Panc1 (cell line): Measurements from ENCODE around the gene HNRNPC. TPM values are rescaled to one million over a fixed set of nuclear protein-coding genes. Genes with fewer than 3 reads are reported as not detected.
"Not testable (repeated sequence)": the region's sequence is repeated elsewhere in the genome, so short reads cannot be mapped to it uniquely, and the experiment has no call there.

ENCODE experiments used
- ATAC-seq: fragments of 200-7000 bp; cut with Tn5 transposase; 2 replicates; pipeline ENCODE4 v1.9.1; 2020; ENCODE audit warnings: mild to moderate bottlenecking, moderate library complexity
- BruUV-seq: library from RNA; stranded (reverse); fragments of 400-500 nt; replicated peaks from 2 replicates; lab custom pipeline; 2021; lab: Mats Ljungman, UMichigan
- CTCF ChIA-PET: fragments of 300-600 bp; sonication (Branson Sonifier 250); formaldehyde crosslinking; loops from one replicate; lab custom pipeline; 2022; ENCODE audit warnings: antibody characterized with exemption; lab: Charles Lee
- POLR2A ChIA-PET: fragments of 300-600 bp; sonication (Branson Sonifier 250); formaldehyde crosslinking; loops from one replicate; lab custom pipeline; 2022; ENCODE audit warnings: antibody characterized with exemption; lab: Charles Lee
- DNase-seq: peaks from one replicate; pipeline ENCODE4 v3.0.0-alpha.2; 2010; ENCODE audit warnings: low read depth, low spot score
- H3K27ac ChIP-seq: 2 replicates; pipeline ENCODE4 v1.5.1; 2011; ENCODE audit warnings: mild to moderate bottlenecking, low read length, inconsistent platforms
- H3K27me3 ChIP-seq: fragments of 200-500 bp; sonication (Bioruptor generic); 2 replicates; pipeline ENCODE4 v1.6.0; 2014; ENCODE audit warnings: low read length, inconsistent platforms; ENCODE audit not compliant: control insufficient read depth, insufficient read depth
- H3K36me3 ChIP-seq: fragments of 200-500 bp; sonication (Bioruptor generic); 2 replicates; pipeline ENCODE4 v1.5.1; 2014; ENCODE audit warnings: inconsistent platforms, mild to moderate bottlenecking, low read length, moderate library complexity; ENCODE audit not compliant: control insufficient read depth, insufficient read depth
- H3K4me1 ChIP-seq: 2 replicates; pipeline ENCODE4 v1.5.1; 2011; ENCODE audit warnings: inconsistent platforms, mild to moderate bottlenecking, low read length, moderate library complexity; ENCODE audit not compliant: control insufficient read depth, insufficient read depth
- H3K4me3 ChIP-seq, 2 experiments: 2 replicates each; pipeline ENCODE4 v1.5.1; 2011 to 2012; ENCODE audit warnings: low read depth in 2 of 2, low read length in 2 of 2, mild to moderate bottlenecking in 2 of 2, inconsistent platforms in 1 of 2, moderate library complexity in 1 of 2
- H3K9me3 ChIP-seq: fragments of 200-500 bp; sonication (Bioruptor generic); 2 replicates; pipeline ENCODE4 v1.5.1; 2014; ENCODE audit warnings: low read depth, mild to moderate bottlenecking, inconsistent platforms, low read length, moderate library complexity; ENCODE audit not compliant: control insufficient read depth, insufficient read depth
- CTCF ChIP-seq: fragments of 450-650 bp; IDR thresholded peaks from 2 replicates; pipeline ENCODE4 v1.5.1; 2017; ENCODE audit warnings: mild to moderate bottlenecking
- POLR2AphosphoS5 ChIP-seq: IDR thresholded peaks from 2 replicates; pipeline ENCODE4 v1.6.1; 2012; ENCODE audit warnings: mild to moderate bottlenecking, low read depth, low read length, moderate library complexity
- REST ChIP-seq, 2 experiments: IDR thresholded peaks; 2 replicates each; pipeline ENCODE4 v1.6.1; 2011 to 2012; ENCODE audit warnings: low read depth in 2 of 2, control low read depth in 1 of 2, low read length in 1 of 2, mild to moderate bottlenecking in 1 of 2, moderate library complexity in 1 of 2; ENCODE audit not compliant: insufficient read depth in 1 of 2
- SIN3A ChIP-seq: IDR thresholded peaks from 2 replicates; pipeline ENCODE4 v1.6.1; 2012; ENCODE audit warnings: low read depth, mild to moderate bottlenecking, low read length, moderate library complexity, borderline replicate concordance; ENCODE audit not compliant: insufficient read depth
- TCF7L2 ChIP-seq: IDR thresholded peaks from 2 replicates; pipeline ENCODE4 v1.6.1; 2011; ENCODE audit warnings: mild to moderate bottlenecking, low read depth, low read length, inconsistent platforms
- in situ Hi-C: cut with HindIII; loops from 2 replicates; pipeline ENCODE4 v1.10.0; 2016; ENCODE audit warnings: low sequenced_read_pairs, low pct_unique_long_range_greater_than_20kb
- intact Hi-C: fragments of 100-400 bp; cut with micrococcal nuclease; formaldehyde crosslinking; loops from one replicate; pipeline ENCODE4 v1.10.0; 2022; ENCODE audit not compliant: unreplicated experiment
- total RNA-seq: library from RNA; stranded (reverse); gene quantifications from one replicate; pipeline ENCODE4 v1.2.1, GENCODE V29; 2021; ENCODE audit not compliant: unreplicated experiment

Gene HNRNPC
- total RNA-seq, 1 experiment from 2014 or later = 537 TPM

DNA sequence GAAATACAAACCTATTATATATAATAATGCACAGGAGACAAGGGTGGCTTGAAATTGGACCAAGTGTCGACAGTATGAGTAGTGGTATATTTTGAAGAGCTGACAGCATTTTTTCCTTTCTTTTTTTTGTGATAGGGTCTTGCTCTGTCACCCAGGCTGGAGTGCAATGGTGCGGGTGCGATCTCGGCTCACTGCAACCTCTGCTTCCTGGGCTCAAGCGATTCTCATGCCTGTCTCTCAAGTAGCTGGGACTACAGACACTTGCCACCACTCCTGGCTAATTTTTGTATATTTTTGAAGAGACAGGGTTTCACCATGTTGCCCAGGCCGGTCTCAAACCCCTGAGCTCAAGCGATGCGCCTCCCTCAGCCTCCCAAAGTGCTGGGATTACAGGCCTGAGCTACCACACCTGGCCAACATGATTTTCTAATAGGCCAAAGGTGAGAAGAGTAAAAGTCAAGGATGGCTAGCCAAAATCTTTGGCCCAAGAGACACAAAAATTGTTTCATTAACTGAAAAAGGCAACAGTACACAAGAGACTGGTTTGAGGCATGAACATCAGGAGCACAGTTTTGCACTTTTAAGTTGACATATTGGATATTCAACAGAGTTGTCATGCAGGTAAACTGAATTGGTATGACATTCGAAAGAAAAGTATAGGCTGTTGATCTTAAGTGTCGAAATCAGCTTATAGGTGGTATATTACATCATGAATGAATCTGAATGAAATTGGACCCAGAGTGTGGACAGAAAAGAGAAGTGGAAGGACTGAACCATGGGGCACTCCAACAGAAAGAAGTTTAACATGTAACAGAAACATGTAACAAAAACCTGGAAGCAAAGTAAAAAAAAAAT, 12.5 kb downstream of the HNRNPC start:
- no TSS peak for BruUV-seq
- in situ Hi-C loops = no loop called here
- H3K27ac ChIP-seq = no peak overlapping the region
- intact Hi-C loops = no loop called here
- H3K4me1 ChIP-seq = peaks cover 11% of the 10 kb centered on the region; the same call in 1 of the 2 replicates
- no peak overlapping the region for H3K4me3 ChIP-seq
- no peak for DNase-seq
- no peaks in the 10 kb centered on the region for H3K27me3 ChIP-seq
- no peak for ATAC-seq
- H3K9me3 ChIP-seq = no peaks in the 10 kb centered on the region
- H3K36me3 ChIP-seq = peaks cover 35% of the 10 kb centered on the region
- ChIA-PET CTCF (no interaction called here), POLR2A (interaction anchor here (1.5 kb wide), 1 partner anchor 8 kb away, joined by 4 read pairs; no protein-coding TSS in a partner anchor)
- TF ChIP-seq TCF7L2 (no peak), CTCF (no peak), SIN3A (no peak), REST (IDR thresholded peaks at IDR 0.05; ENCODE audit: insufficient read depth in 1 of 2, low read depth in 2 of 2, low read length in 1 of 2) (no peak), POLR2AphosphoS5 (no peak)

GRCh38 chr14:21256102-21256447, 13.2 kb downstream of the HNRNPC start:
- intact Hi-C loops, ATAC-seq, H3K4me3 ChIP-seq, BruUV-seq, H3K27ac ChIP-seq, H3K9me3 ChIP-seq, CTCF ChIA-PET, H3K4me1 ChIP-seq, DNase-seq, in situ Hi-C loops, H3K27me3 ChIP-seq: not testable (repeated sequence)
- peaks cover 32% of the 10 kb centered on the region for H3K36me3 ChIP-seq
- POLR2A ChIA-PET = interaction anchor here (1.5 kb wide), 1 partner anchor 9 kb away, joined by 4 read pairs; no protein-coding TSS in a partner anchor
